Mucosa of stomach (tissue), 1 donor: ENCODE results near the gene KIF3C.

Source experiments
- H3K27me3 ChIP-seq: one replicate; pipeline ENCODE4 v1.7.0; 2013; ENCODE audit warnings: mild to moderate bottlenecking, low read length; ENCODE audit not compliant: control insufficient read depth, insufficient read depth
- H3K36me3 ChIP-seq: one replicate; pipeline ENCODE4 v1.7.0; 2013; ENCODE audit warnings: low read length; ENCODE audit not compliant: control insufficient read depth, insufficient read depth
- H3K4me1 ChIP-seq: one replicate; pipeline ENCODE4 v1.7.0; 2013; ENCODE audit warnings: mild to moderate bottlenecking, low read length; ENCODE audit not compliant: control insufficient read depth, insufficient read depth
- H3K4me3 ChIP-seq: one replicate; pipeline ENCODE4 v1.7.0; 2013; ENCODE audit warnings: low read length
- H3K9ac ChIP-seq: one replicate; pipeline ENCODE4 v1.7.0; 2013; ENCODE audit warnings: mild to moderate bottlenecking, low read length, moderate library complexity
- H3K9me3 ChIP-seq: one replicate; pipeline ENCODE4 v1.7.0; 2013; ENCODE audit warnings: mild to moderate bottlenecking, low read length, moderate library complexity; ENCODE audit not compliant: control insufficient read depth
- donor health status: Pancreatic carcinoma.

The KIF3C gene

DNA sequence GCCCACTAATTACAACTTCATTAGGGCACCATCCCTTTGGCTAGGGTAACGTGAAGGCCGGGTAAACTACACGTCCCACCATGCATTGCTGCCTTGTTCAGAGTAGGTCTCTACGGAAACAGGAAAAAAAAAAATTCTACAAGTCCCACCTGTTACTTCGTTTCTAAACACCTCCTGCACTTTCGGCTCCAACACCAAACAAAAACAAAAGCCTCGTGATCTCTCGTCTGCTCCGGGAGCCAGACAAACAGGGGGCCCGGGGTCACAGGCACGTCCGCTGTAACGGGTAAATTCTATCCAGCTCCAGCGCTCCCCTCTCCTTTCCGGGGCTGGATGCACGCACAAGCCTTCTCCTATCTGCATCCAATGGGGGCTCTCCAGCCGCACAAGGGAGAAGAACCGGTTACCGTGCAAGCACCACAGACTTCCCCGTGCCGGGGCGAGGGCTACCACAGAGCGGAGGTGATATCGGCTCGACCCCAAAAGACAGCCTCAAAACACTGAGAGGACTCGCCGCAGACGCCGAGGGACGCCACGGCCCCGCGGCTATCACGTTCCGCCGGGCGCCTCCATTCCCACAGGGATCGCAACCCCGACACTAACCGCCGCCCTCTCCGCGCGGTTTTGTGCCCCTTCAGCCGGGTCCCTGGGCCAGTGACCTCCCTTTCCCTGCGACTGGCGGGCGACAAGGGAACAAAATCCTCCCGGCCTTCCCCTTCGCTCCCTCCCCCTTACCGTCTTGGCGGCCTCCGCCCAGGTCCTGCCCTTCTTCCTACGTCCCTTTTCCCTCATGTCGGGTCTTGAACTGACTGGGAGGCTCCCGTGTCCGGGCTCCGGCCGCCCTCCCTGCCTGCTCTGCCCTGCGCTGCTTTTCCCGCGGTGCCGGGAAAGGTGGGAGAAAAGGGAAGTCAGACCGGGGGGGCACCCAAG, 104.6 kb downstream of the KIF3C start:
- Histone ChIP-seq H3K9ac (peak overlapping the region; percentile 95), H3K27me3 (no peaks in the 10 kb centered on the region), H3K36me3 (no peaks in the 10 kb centered on the region), H3K4me1 (peaks cover 4% of the 10 kb centered on the region), H3K9me3 (no peaks in the 10 kb centered on the region), H3K4me3 (peak overlapping the region; percentile 44)
